NCI-H2029 (cell line): ENCODE measurements around the gene TTC7B.

Experiments
- DNase-seq: peaks from one replicate; lab custom pipeline; 2025; lab: John Stamatoyannopoulos, UW

TTC7B gene

GRCh38 chr14:90558041-90558982 is 257.9 kb downstream of the TTC7B start:
- DNase-seq, result no peak

DNA sequence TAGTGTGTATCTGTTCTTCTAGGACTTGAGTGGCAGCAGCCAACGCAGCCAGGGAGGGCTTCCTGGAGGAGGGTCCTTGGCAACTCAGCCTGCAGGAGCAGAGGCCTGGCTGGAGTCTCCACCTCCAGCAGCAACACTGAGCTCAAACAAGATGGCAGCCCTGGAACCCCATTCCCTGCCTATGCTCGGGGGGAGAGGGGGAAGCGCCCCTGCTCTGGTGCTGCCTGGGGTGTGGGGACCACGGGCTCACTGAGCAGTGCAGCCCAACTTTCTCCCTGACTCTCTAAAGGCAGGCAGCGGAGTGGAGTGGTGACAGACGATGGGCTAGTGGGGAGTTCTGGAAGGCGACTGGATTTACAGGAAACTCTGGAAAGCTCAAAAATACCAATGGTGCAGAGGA is 258.7 kb downstream of the TTC7B start:
- no peak for DNase-seq

GRCh38 chr14:90556666-90557450 is 259.4 kb downstream of the TTC7B start:
- no peak for DNase-seq

GRCh38 chr14:90556012-90556477 is 260.2 kb downstream of the TTC7B start:
- no peak for DNase-seq

DNA sequence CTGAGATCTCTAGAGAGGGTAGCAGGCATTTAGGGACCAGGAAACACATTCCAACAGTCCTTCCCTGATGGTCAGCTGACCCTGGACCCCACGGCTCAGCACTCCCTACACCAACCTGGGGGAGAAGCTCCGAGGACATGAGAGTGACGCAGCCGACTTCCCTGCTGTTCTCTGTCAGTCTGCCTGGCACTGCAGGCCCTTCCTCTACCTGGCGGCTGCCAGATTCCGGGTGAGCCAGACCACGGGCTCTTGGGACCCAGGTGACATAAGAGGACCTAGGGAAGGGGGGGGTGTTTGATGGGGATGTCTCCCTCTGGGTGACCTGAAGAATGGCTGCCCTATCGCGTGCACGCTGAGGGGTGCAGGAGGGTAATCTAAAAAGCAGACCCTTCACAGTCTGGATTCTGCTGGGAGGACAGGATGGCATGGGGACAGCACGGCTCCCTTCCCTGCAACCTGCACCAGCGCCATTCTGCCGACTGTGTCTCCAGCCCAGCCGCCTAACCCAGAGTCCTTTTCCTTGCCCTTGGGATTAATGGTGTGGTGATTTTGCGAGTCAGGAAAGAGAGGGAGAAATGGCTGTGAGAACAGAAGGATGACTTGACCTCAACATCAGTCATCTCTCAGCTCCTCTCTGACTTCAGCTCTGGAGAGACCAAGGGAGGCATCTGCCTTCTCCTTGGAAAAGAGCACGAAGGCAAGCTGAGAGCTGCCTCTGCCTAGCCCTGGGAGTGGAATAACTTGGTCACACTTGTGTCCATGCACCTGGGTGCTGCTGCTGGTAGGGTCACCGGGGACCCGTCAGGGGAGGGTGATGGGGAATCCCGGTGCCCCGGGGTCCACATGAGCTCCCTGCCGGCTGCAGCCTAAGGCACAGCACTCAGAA is 260.9 kb downstream of the TTC7B start:
- DNase-seq, result no peak

DNA sequence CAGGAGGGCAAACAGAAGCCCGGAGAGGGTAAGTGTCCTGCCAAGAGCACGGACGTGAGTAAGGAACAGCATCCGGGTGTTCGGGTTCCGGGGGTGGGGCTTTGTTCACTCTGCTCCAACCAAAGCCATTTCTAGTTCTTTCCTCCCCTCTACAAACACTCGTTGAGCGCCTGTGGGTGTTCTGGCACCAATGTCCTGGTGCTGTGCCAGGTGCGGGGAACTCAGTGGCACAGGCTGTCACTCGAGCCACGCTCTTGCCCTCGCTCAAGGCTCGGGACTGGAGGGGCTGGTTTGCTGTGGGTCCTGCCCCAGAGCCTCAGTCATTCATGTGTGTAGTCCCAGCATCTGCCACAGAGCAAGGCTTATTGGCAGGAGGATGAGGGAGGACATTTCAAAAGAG is 261.9 kb downstream of the TTC7B start:
- DNase-seq, result peak; percentile 57

DNA sequence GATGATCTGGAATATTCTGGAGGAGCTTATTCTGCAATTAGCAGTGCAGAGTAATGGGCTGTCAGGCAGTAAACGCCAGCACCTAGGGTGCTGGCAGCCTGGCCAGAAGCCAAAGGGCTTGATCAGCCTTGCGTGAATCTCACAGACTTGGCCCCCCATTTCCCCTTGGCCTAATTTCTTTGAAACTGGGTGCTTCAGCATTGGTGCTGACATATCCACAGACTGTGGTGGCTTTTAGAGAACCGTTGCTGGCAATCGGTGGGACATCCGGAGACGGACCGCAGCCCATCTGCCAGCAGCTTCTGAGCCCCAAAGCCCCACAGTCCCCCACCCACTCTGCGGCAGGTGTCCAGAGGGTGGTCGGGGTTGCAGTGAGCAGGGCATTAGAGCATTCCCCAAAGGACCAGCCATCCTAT is 262.3 kb downstream of the TTC7B start:
- no peak for DNase-seq

- DNase-seq, result no peak
Observed at GRCh38 chr14:90553298-90553920, 262.8 kb downstream of the TTC7B start.

GRCh38 chr14:90552465-90553297 is 263.5 kb downstream of the TTC7B start:
- no peak for DNase-seq

DNA sequence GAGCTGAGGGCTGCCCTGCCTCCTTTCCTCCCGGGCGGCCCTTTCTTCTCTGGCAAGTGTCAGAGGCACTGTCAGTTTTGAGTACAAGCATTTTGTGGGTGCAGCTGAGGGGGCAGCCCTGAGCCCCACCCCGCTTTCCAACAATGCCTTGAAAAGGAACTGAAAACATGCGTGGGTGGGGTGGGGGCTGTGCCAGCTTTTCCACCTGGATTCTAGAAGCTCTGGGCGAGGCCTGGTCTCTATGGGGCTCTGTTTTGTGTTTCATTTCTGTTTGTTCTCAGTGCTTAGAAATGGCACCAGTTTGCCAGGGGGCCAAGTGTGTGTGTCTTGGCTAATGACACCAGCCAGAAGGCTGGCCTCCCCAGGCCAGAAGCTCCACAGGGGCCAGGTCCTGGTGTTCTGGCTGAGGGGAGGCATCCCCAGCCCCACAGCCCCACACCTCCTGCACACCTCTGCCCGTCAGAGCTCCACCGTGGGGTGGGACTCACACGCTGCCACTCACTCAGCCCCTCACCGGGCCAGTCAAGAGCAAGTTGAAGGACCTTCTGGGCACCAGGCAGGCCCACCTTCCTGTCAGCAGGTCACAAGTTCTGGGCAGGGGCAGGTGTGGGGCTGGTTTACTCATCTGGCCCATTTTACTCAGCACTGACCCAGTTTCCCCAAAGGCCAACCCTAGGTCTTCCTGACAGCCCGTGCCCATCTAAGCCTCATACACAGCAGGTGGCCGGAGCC is 264.3 kb downstream of the TTC7B start:
- DNase-seq, result no peak

- DNase-seq, result no peak
Observed at GRCh38 chr14:90551070-90551704, 265.0 kb downstream of the TTC7B start.

DNA sequence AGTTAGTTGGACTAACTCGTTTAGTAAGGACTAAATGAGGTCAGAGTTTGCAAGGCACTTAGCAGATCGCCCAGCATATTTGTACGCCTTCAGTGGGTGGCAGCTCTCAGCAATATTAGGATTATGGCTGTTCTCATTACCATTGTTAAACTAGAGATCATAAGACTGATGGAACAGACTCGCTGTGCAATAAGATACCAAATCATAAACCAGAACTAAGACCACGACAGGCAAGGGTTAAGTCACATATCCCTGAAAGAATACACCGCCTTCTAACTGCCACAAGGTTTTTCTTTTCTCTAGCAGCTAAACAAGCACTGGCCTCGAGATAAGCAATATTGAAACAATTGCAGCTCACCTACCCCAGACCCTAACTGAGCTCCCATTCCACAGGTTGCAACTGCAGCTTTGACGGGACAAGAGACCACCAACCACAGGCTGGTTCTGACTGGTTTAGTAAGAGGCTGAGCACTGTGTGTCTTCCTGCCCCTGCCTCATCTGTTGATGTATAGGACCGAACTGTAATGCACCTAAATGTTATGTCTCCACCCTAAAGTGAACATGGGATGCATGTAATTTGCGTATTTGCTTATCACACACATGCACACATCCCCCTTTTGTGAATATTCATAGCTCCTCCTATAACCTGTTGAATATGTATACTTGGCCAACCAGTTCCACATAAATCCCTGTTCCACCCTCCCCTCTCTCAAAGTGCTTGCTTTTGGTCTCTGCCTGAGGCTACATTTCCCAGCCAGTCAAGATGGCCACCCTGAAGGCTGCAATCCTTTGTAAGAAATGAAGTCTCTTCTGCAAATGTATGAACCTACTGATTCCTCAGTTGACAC is 266.2 kb downstream of the TTC7B start:
- no peak for DNase-seq

DNA sequence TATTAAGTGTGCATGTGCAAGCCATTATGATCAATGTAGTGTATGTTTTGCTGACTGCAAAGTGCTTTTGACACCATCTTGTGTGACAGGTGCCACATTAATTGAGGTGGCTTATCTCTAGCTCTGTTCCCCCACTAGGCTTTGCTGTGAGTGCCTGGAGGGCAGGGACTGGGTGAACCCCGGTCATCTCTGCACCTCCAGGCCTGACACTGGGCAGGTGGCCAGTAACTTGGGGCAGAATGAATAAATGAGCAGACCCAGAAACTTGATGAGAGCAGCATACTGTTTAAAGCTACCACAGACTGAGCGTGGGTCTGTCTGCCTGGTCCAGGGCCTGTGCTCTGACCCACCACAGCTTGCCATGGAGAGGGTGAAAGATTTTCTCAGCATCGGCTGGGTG is 267.8 kb downstream of the TTC7B start:
- no peak for DNase-seq

DNA sequence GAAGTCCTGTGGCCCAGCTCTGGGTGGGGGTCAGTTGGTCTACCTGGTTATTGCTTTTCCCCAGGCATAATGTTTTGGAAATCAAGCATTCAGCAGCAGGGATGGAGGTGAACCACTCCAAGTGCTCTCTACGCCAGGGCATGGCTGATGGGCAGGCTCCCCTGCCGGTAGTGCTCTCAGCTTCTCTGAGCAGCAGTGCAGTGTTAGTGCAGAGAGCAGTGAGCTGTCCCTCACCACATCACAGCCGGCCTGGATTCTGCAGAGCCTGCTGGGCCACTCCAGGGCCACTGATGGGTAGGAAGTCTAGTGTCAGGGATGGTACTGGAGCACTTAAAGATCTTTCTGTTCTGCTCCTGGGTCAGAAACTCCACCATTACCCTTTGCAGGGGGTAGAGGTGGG is 268.3 kb downstream of the TTC7B start:
- no peak for DNase-seq

- DNase-seq, result no peak
Observed at GRCh38 chr14:90547250-90547649, 269.0 kb downstream of the TTC7B start.

- DNase-seq, result no peak
Observed at GRCh38 chr14:90546767-90547166, 269.5 kb downstream of the TTC7B start.

DNA sequence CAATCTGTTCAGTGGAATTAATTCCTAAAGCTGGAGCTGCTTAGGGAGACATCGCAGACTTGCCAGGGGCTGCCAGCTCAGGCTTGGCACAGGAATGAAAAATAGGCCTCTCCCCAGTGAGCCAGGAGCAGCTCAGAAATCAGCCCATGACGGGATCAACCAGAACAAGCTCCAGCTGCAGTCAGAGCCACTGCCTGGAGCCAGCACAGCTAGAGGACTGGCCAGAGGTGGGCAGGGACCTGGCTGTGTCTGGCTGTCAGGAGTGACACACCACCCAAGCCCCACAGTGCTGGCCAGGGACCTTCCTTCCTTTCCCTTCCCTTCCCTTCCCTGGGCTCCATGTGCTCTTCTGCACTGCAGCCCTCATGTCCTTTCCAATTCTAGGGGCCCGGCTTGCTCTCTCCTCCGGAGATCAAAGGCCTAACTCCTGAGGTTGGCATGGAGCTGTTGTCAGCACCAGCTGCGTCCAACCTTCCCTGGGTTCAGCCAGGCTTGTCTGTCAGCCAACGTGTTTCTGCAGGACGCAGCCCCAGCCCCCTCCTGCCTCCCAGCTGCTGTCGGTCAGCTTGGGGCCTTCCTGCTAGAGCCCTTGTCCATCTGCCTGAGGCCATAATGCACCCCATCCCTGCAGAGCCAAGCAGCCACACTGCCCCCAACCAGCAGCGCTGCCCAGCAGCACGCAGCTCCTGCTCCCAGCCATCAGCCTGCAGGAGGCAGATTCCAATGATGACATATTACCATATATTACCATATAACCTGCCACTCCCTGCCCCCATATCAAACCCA is 270.1 kb downstream of the TTC7B start:
- DNase-seq, result no peak

DNA sequence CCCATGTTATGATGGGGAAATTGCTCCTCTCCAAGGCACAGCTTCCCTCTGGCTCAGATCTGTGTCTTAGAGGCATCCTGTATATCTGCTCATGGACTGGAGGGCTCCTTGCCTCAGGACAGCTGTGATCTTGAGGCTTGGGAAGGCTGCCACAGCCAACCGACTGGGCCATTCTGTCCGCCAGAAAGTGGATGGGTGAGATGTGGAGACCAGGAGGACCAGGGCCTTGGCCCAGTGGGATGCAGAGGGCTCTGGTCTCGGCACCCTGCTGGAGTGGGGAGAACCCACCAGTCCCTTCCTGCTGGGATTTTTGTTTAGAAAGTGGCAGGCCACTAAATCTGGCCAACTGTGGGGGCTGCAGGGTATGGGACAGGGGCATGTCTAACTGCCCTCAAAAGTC is 270.8 kb downstream of the TTC7B start:
- no peak for DNase-seq
